ENCODE data around the gene SKIDA1. TPM values are rescaled to one million over a fixed set of nuclear protein-coding genes. Genes with fewer than 3 reads are reported as not detected.
A peak's percentile ranks its signal among the peaks of the same experiment; 100 is the strongest.

The SKIDA1 gene
- total and polyA plus RNA-seq, 5 donors: 0.88 to 6.3 (median 3.3) TPM

GRCh38 chr10:21498377-21498776, 27.1 kb downstream of the SKIDA1 start:
- Histone ChIP-seq H3K27ac (ENCODE audit: low read length) (no peak overlapping the region), H3K9me3 (ENCODE audit: control insufficient read depth, low read length) (no peaks in the 10 kb centered on the region), H3K27me3 (ENCODE audit: control insufficient read depth, insufficient read depth) (no peaks in the 10 kb centered on the region), H3K4me3 (ENCODE audit: low read length) (no peak overlapping the region), H3K4me1 (ENCODE audit: control insufficient read depth, insufficient read depth, low read length) (no peaks in the 10 kb centered on the region)
- 64% methylated on average over 2 of the region's 2 CpGs for WGBS
- ATAC-seq (no peak), DNase-seq (no peak)
- intact Hi-C loops (cut with DNase I): loop anchor here (5.0 to 10.0 kb wide), 8 partner anchors 34 to 1576 kb away; partner anchors contain the start of gene MLLT10 (in 2 of the 4)

GRCh38 chr10:21497177-21497807, 28.2 kb downstream of the SKIDA1 start:
- H3K4me3 ChIP-seq (ENCODE audit: low read length): peak overlapping the region; percentile 79
- intact Hi-C loops (cut with DNase I): loop anchor here (5.0 to 10.0 kb wide), 8 partner anchors 35 to 1578 kb away; partner anchors contain the start of gene MLLT10 (in 2 of the 4)
- H3K27me3 ChIP-seq (ENCODE audit: control insufficient read depth, insufficient read depth): no peaks in the 10 kb centered on the region
- H3K4me1 ChIP-seq (ENCODE audit: control insufficient read depth, insufficient read depth, low read length): no peaks in the 10 kb centered on the region
- DNase-seq (peak; percentile 96 to 98 (median 98)), ATAC-seq (peak; percentile 66 to 77)
- peak overlapping the region; percentile 73 for H3K27ac ChIP-seq (ENCODE audit: low read length)
- 3% methylated on average over 37 of the region's 37 CpGs for WGBS
- no peaks in the 10 kb centered on the region for H3K9me3 ChIP-seq (ENCODE audit: control insufficient read depth, low read length)

GRCh38 chr10:21496343-21497176, 28.9 kb downstream of the SKIDA1 start:
- peak; percentile 58 to 60 for ATAC-seq
- WGBS: under 1% methylated on average over 72 of the region's 72 CpGs
- no peaks in the 10 kb centered on the region for H3K27me3 ChIP-seq (ENCODE audit: control insufficient read depth, insufficient read depth)
- peak overlapping the region; percentile 73 for H3K27ac ChIP-seq (ENCODE audit: low read length)
- no peaks in the 10 kb centered on the region for H3K4me1 ChIP-seq (ENCODE audit: control insufficient read depth, insufficient read depth, low read length)
- peak; percentile 48 to 86 (median 83) for DNase-seq
- intact Hi-C loops (cut with DNase I): loop anchor here (5.0 to 10.0 kb wide), 8 partner anchors 36 to 1578 kb away; partner anchors contain the start of gene MLLT10 (in 2 of the 4)
- H3K9me3 ChIP-seq (ENCODE audit: control insufficient read depth, low read length): no peaks in the 10 kb centered on the region
- H3K4me3 ChIP-seq (ENCODE audit: low read length): peak overlapping the region; percentile 79

- DNase-seq (peak; percentile 85 to 95 (median 95)), ATAC-seq (peak; percentile 85 to 88)
- intact Hi-C loops (cut with DNase I): loop anchor here (2.0 to 10.0 kb wide), 10 partner anchors 36 to 1579 kb away; partner anchors contain the start of gene MLLT10 (in 2 of the 4)
- Histone ChIP-seq H3K4me1 (ENCODE audit: control insufficient read depth, insufficient read depth, low read length) (no peaks in the 10 kb centered on the region), H3K4me3 (ENCODE audit: low read length) (peak overlapping the region; percentile 79), H3K27ac (ENCODE audit: low read length) (peak overlapping the region; percentile 73), H3K9me3 (ENCODE audit: control insufficient read depth, low read length) (no peaks in the 10 kb centered on the region), H3K27me3 (ENCODE audit: control insufficient read depth, insufficient read depth) (no peaks in the 10 kb centered on the region)
- WGBS: under 1% methylated on average over 58 of the region's 58 CpGs
Measured at GRCh38 chr10:21495752-21496342, 29.6 kb downstream of the SKIDA1 start.

- H3K27me3 ChIP-seq (ENCODE audit: control insufficient read depth, insufficient read depth): no peaks in the 10 kb centered on the region
- H3K9me3 ChIP-seq (ENCODE audit: control insufficient read depth, low read length): no peaks in the 10 kb centered on the region
- H3K4me1 ChIP-seq (ENCODE audit: control insufficient read depth, insufficient read depth, low read length): no peaks in the 10 kb centered on the region
- peak overlapping the region; percentile 51 for H3K27ac ChIP-seq (ENCODE audit: low read length)
- peak overlapping the region; percentile 79 for H3K4me3 ChIP-seq (ENCODE audit: low read length)
- WGBS: under 1% methylated on average over 42 of the region's 42 CpGs
- peak; percentile 31 to 63 (median 61) for DNase-seq
- intact Hi-C loops (cut with DNase I): loop anchor here (2.0 to 10.0 kb wide), 10 partner anchors 37 to 1580 kb away; partner anchors contain the start of gene MLLT10 (in 2 of the 4)
- peak in 1 of 2 donors; percentile 13 for ATAC-seq
Measured at GRCh38 chr10:21495002-21495751, 30.3 kb downstream of the SKIDA1 start.

GRCh38 chr10:21494191-21495001, 31.1 kb downstream of the SKIDA1 start:
- ATAC-seq: peak; percentile 64 to 71

GRCh38 chr10:21493784-21494183, 31.7 kb downstream of the SKIDA1 start:
- Histone ChIP-seq H3K4me3 (ENCODE audit: low read length) (peak overlapping the region; percentile 79), H3K27me3 (ENCODE audit: control insufficient read depth, insufficient read depth) (no peaks in the 10 kb centered on the region), H3K27ac (ENCODE audit: low read length) (peak overlapping the region; percentile 51), H3K9me3 (ENCODE audit: control insufficient read depth, low read length) (no peaks in the 10 kb centered on the region), H3K4me1 (ENCODE audit: control insufficient read depth, insufficient read depth, low read length) (no peaks in the 10 kb centered on the region)
- WGBS: 50% methylated on average over 9 of the region's 9 CpGs
- intact Hi-C loops (cut with DNase I): loop anchor here (2.0 to 10.0 kb wide), 7 partner anchors 211 to 1581 kb away; no protein-coding TSS in a partner anchor
- DNase-seq (no peak), ATAC-seq (no peak)

More at GRCh38 chr10:21494191-21495001, 31.1 kb downstream of the SKIDA1 start:
- H3K27ac ChIP-seq (ENCODE audit: low read length): peak overlapping the region; percentile 51
- intact Hi-C loops (cut with DNase I): loop anchor here (2.0 to 10.0 kb wide), 11 partner anchors 38 to 1580 kb away; partner anchors contain the start of gene MLLT10 (in 2 of the 4)
- no peaks in the 10 kb centered on the region for H3K4me1 ChIP-seq (ENCODE audit: control insufficient read depth, insufficient read depth, low read length)
- H3K27me3 ChIP-seq (ENCODE audit: control insufficient read depth, insufficient read depth): no peaks in the 10 kb centered on the region
- 8% methylated on average over 66 of the region's 66 CpGs for WGBS
- peak; percentile 64 to 85 (median 84) for DNase-seq
- H3K4me3 ChIP-seq (ENCODE audit: low read length): peak overlapping the region; percentile 79
- H3K9me3 ChIP-seq (ENCODE audit: control insufficient read depth, low read length): no peaks in the 10 kb centered on the region

- H3K27me3 ChIP-seq (ENCODE audit: control insufficient read depth, insufficient read depth): no peaks in the 10 kb centered on the region
- no peaks in the 10 kb centered on the region for H3K9me3 ChIP-seq (ENCODE audit: control insufficient read depth, low read length)
- no peaks in the 10 kb centered on the region for H3K4me1 ChIP-seq (ENCODE audit: control insufficient read depth, insufficient read depth, low read length)
- ATAC-seq (no peak), DNase-seq (no peak)
- WGBS: 79% methylated on average over 3 of the region's 3 CpGs
- no peak overlapping the region for H3K4me3 ChIP-seq (ENCODE audit: low read length)
- no peak overlapping the region for H3K27ac ChIP-seq (ENCODE audit: low read length)
- intact Hi-C loops (cut with DNase I): loop anchor here (5.0 to 10.0 kb wide), 5 partner anchors 210 to 1582 kb away; no protein-coding TSS in a partner anchor
Measured at GRCh38 chr10:21492421-21492820, 33.1 kb downstream of the SKIDA1 start.

- ATAC-seq (no peak), DNase-seq (no peak)
- H3K27ac ChIP-seq (ENCODE audit: low read length): no peak overlapping the region
- no peaks in the 10 kb centered on the region for H3K9me3 ChIP-seq (ENCODE audit: control insufficient read depth, low read length)
- 81% methylated on average over 2 of the region's 2 CpGs for WGBS
- H3K27me3 ChIP-seq (ENCODE audit: control insufficient read depth, insufficient read depth): no peaks in the 10 kb centered on the region
- H3K4me1 ChIP-seq (ENCODE audit: control insufficient read depth, insufficient read depth, low read length): no peaks in the 10 kb centered on the region
- intact Hi-C loops (cut with DNase I): loop anchor here (5.0 to 10.0 kb wide), 5 partner anchors 208 to 1584 kb away; no protein-coding TSS in a partner anchor
- H3K4me3 ChIP-seq (ENCODE audit: low read length): no peak overlapping the region
Measured at GRCh38 chr10:21490711-21491105, 34.8 kb downstream of the SKIDA1 start.

Measured in right cardiac atrium (tissue), 5 donors.